Hepatocyte (in vitro differentiated cells): ENCODE data around the gene SMOC1. TPM values are rescaled to one million over a fixed set of nuclear protein-coding genes. Genes with fewer than 3 reads are reported as not detected.

Experiments used
- DNase-seq: peaks from one replicate; pipeline ENCODE4 v3.0.0-alpha.2; 2016; ENCODE audit warnings: low spot score
- H2AFZ ChIP-seq: fragments of 200-600 bp; sonication (generic); 2 replicates; pipeline ENCODE4 v1.6.0; 2016; ENCODE audit warnings: antibody characterized with exemption, mild to moderate bottlenecking
- H3K27ac ChIP-seq: fragments of 200-600 bp; sonication (generic); 2 replicates; pipeline ENCODE4 v1.5.1; 2016; ENCODE audit warnings: mild to moderate bottlenecking
- H3K27me3 ChIP-seq: fragments of 200-600 bp; sonication (generic); 2 replicates; pipeline ENCODE4 v1.6.1; 2016
- H3K36me3 ChIP-seq: fragments of 200-600 bp; sonication (generic); replicated peaks from 2 replicates; pipeline ENCODE4 v1.5.1; 2016; ENCODE audit warnings: low read depth; ENCODE audit not compliant: insufficient read depth
- H3K4me1 ChIP-seq: fragments of 200-600 bp; sonication (generic); 2 replicates; pipeline ENCODE4 v1.5.1; 2016; ENCODE audit warnings: mild to moderate bottlenecking, moderate library complexity; ENCODE audit not compliant: insufficient read depth
- H3K4me2 ChIP-seq: fragments of 200-600 bp; sonication (generic); 2 replicates; pipeline ENCODE4 v1.6.0; 2016
- H3K4me3 ChIP-seq: fragments of 200-600 bp; sonication (generic); 2 replicates; pipeline ENCODE4 v1.5.1; 2016; ENCODE audit warnings: mild to moderate bottlenecking
- H3K79me2 ChIP-seq: fragments of 200-600 bp; sonication (generic); 2 replicates; pipeline ENCODE4 v1.6.0; 2017; ENCODE audit warnings: mild to moderate bottlenecking
- H3K9me2 ChIP-seq: fragments of 200-600 bp; sonication (generic); replicated peaks from 2 replicates; pipeline ENCODE4 v1.6.0; 2017; ENCODE audit warnings: mild to moderate bottlenecking; ENCODE audit not compliant: insufficient read depth
- H3K9me3 ChIP-seq: fragments of 200-600 bp; sonication (generic); 2 replicates; pipeline ENCODE4 v1.5.1; 2016; ENCODE audit warnings: low read depth, mild to moderate bottlenecking
- H4K20me1 ChIP-seq: fragments of 200-600 bp; sonication (generic); 2 replicates; pipeline ENCODE4 v1.6.0; 2016; ENCODE audit warnings: mild to moderate bottlenecking; ENCODE audit not compliant: insufficient read depth, poor library complexity, severe bottlenecking
- EZH2 ChIP-seq: fragments of 200-600 bp; sonication (generic); IDR thresholded peaks from 2 replicates; pipeline ENCODE4 v1.6.1; 2016; ENCODE audit warnings: antibody characterized with exemption, mild to moderate bottlenecking, borderline replicate concordance
- EZH2phosphoT487 ChIP-seq: fragments of 200-600 bp; sonication (generic); IDR thresholded peaks from one replicate; pipeline ENCODE4 v1.6.1; 2018; ENCODE audit warnings: antibody characterized with exemption, mild to moderate bottlenecking, low read depth, moderate library complexity; ENCODE audit not compliant: unreplicated experiment, severe bottlenecking
- WGBS: methylation state at CpG from one replicate; pipeline ENCODE4 v1.1.6; 2016; ENCODE audit warnings: low lambda C conversion rate; ENCODE audit errors: missing lambda C conversion rate; 5-methylcytosine and 5-hydroxymethylcytosine counted together
- polyA plus RNA-seq: library from polyadenylated mRNA; unstranded; fragments of >200 nt; fragmentation: Nextera tagmentation; extraction: Ambion mirVana; gene quantifications from 2 replicates; pipeline ENCODE4 v1.2.1, GENCODE V29; 2016
- total RNA-seq: library from RNA; depleted of rRNA; stranded (reverse); fragments of >200 nt; gene quantifications from 2 replicates; pipeline ENCODE4 v1.2.3, GENCODE V29; 2014
- TF ChIP-seq, protein P1 (sequence below): fragments of 200-600 bp; sonication (generic); IDR thresholded peaks from 2 replicates; pipeline ENCODE4 v1.5.1; 2016; ENCODE audit warnings: antibody characterized with exemption, mild to moderate bottlenecking; ENCODE audit not compliant: poor library complexity

SMOC1 gene
- total and polyA plus RNA-seq, 2 experiments from 2014 or later: 2.1 to 6.2 TPM

GRCh38 chr14:69880044-69880487 is 850 bp downstream of the SMOC1 start:
- no peaks in the 10 kb centered on the region for H3K36me3 ChIP-seq
- WGBS: 5% methylated on average over 18 of the region's 21 CpGs
- H3K9me3 ChIP-seq: no peaks in the 10 kb centered on the region
- H2AFZ ChIP-seq: no peak overlapping the region
- no peak overlapping the region for H3K27ac ChIP-seq
- peak; percentile 28 for DNase-seq
- peaks cover 33% of the 10 kb centered on the region for H3K27me3 ChIP-seq
- peaks cover 5% of the 10 kb centered on the region for H3K4me1 ChIP-seq
- no peaks in the 10 kb centered on the region for H4K20me1 ChIP-seq
- no peaks in the 10 kb centered on the region for H3K9me2 ChIP-seq
- TF ChIP-seq, protein P1, sequence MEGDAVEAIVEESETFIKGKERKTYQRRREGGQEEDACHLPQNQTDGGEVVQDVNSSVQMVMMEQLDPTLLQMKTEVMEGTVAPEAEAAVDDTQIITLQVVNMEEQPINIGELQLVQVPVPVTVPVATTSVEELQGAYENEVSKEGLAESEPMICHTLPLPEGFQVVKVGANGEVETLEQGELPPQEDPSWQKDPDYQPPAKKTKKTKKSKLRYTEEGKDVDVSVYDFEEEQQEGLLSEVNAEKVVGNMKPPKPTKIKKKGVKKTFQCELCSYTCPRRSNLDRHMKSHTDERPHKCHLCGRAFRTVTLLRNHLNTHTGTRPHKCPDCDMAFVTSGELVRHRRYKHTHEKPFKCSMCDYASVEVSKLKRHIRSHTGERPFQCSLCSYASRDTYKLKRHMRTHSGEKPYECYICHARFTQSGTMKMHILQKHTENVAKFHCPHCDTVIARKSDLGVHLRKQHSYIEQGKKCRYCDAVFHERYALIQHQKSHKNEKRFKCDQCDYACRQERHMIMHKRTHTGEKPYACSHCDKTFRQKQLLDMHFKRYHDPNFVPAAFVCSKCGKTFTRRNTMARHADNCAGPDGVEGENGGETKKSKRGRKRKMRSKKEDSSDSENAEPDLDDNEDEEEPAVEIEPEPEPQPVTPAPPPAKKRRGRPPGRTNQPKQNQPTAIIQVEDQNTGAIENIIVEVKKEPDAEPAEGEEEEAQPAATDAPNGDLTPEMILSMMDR: no peak
- TF ChIP-seq EZH2: peak; percentile 21
- peak overlapping the region; percentile 42 for H3K4me3 ChIP-seq
- no peaks in the 10 kb centered on the region for H3K79me2 ChIP-seq
- H3K4me2 ChIP-seq: peak overlapping the region; percentile 94

DNA sequence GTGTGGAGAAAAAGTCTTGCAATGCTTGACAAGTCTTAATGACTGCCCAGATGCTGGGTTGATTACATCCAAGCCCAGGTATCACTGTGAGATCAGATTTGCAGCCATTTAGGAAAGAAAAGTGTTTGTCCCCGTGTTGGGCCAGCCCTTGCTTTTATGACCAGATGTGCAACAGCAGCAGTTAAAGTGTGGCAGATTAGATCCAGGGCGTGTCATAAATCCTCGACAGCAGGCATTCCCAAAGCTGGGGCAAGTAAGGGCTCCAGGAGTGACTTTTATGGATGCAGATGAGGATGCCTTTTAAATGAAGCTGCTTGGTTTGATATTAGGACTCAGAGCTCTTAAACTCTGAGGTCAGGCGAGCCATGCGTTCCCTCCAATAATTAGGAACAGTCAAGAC is 1.7 kb downstream of the SMOC1 start:
- peak overlapping the region; percentile 26 for H3K4me2 ChIP-seq

DNA sequence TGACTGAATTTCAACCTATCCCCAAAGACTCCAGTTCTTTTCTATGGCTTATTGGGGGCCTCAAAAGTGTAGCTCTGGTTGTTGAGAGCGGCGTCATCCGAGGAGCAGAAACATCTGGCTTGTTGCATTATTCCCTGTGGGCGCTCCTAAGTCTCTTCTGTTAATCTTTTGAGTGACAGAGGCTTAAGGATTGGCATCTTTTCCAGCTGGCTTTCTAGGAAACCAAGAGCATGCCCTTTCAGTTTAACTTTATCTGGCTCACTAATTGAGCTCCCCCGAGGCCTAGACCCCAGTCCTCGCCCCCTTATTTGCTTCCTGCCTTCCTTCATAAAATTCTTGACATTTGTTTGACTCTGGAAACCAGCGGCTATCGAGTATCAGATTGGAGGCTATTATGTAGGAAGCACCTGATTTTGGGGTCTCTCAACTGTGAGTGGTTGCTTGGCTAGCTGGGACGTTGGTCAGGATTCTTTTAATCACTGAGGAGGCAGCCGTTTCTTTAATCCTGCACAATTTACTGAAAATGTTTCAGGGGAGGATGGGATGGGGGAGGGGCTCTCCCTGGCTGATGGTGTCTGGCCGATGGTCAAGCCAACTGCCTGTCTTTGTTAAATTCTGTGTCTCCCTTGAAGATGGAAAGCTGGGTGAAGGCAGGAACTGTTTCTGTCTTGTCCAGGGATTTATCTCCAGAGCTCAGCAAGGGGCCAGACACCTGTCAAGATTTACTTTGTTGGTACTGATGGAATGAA is 3.1 kb downstream of the SMOC1 start:
- Histone ChIP-seq H3K36me3 (no peaks in the 10 kb centered on the region), H3K4me2 (peak overlapping the region; percentile 26), H3K9me3 (no peaks in the 10 kb centered on the region), H3K27ac (no peak overlapping the region), H2AFZ (no peak overlapping the region), H3K79me2 (no peaks in the 10 kb centered on the region), H3K9me2 (no peaks in the 10 kb centered on the region), H4K20me1 (no peaks in the 10 kb centered on the region), H3K4me1 (peaks cover 5% of the 10 kb centered on the region), H3K27me3 (peaks cover 33% of the 10 kb centered on the region), H3K4me3 (no peak overlapping the region)
- TF ChIP-seq, protein P1: no peak
- TF ChIP-seq EZH2phosphoT487: no peak
- 45% methylated on average over 11 of the region's 11 CpGs for WGBS
- no peak for DNase-seq

More for the DNA sequence above, 1.7 kb downstream of the SMOC1 start:
- no peaks in the 10 kb centered on the region for H3K79me2 ChIP-seq
- TF ChIP-seq, protein P1: no peak
- TF ChIP-seq EZH2phosphoT487 (no peak), EZH2 (no peak)
- no peaks in the 10 kb centered on the region for H3K9me3 ChIP-seq
- no peaks in the 10 kb centered on the region for H3K36me3 ChIP-seq
- WGBS: 31% methylated on average over 5 of the region's 5 CpGs
- no peaks in the 10 kb centered on the region for H3K9me2 ChIP-seq
- peaks cover 5% of the 10 kb centered on the region for H3K4me1 ChIP-seq
- DNase-seq: no peak
- peaks cover 33% of the 10 kb centered on the region for H3K27me3 ChIP-seq
- no peak overlapping the region for H2AFZ ChIP-seq
- no peaks in the 10 kb centered on the region for H4K20me1 ChIP-seq
- H3K27ac ChIP-seq: no peak overlapping the region
- H3K4me3 ChIP-seq: no peak overlapping the region
